Endothelial cell of umbilical vein (primary cell): ENCODE results near the gene UBR3. TPM values are rescaled to one million over a fixed set of nuclear protein-coding genes. Genes with fewer than 3 reads are reported as not detected.

ENCODE experiments used
- BruUV-seq: library from RNA; stranded (reverse); fragments of 400-500 nt; replicated peaks from 2 replicates; lab custom pipeline; 2021; lab: Mats Ljungman, UMichigan
- CTCF ChIA-PET: fragments of 300-600, 350-600 bp; sonication (Branson Sonifier 250); formaldehyde crosslinking; loops from one replicate; lab custom pipeline; 2021; ENCODE audit warnings: antibody characterized with exemption, inconsistent platforms; lab: Charles Lee
- POLR2A ChIA-PET: fragments of 300-600, 350-600 bp; sonication (Branson Sonifier 250); formaldehyde crosslinking; loops from one replicate; lab custom pipeline; 2021; ENCODE audit warnings: antibody characterized with exemption, inconsistent platforms; lab: Charles Lee
- DNase-seq: peaks from one replicate; pipeline ENCODE4 v3.0.0-alpha.2; 2011; ENCODE audit warnings: low read depth, low spot score
- FAIRE-seq: peaks from 2 replicates; lab custom pipeline; 2011; peaks lifted over from hg19 to GRCh38; lab: Jason Lieb, UNC
- H2AFZ ChIP-seq: 2 replicates; pipeline ENCODE4 v1.6.0; 2012; ENCODE audit warnings: low read depth, low read length, control low read depth, inconsistent platforms
- H3K27ac ChIP-seq: 2 replicates; pipeline ENCODE4 v1.5.1; 2011; ENCODE audit warnings: low read depth, mild to moderate bottlenecking, control low read depth, low read length, moderate library complexity; ENCODE audit not compliant: insufficient read depth
- H3K27me3 ChIP-seq, 2 experiments: 2 replicates each; pipeline versions ENCODE4 v1.6.0 to v1.6.1; 2011; ENCODE audit warnings: low read length in 2 of 2, mixed read lengths in 1 of 2; ENCODE audit not compliant: control insufficient read depth in 2 of 2, insufficient read depth in 2 of 2
- H3K36me3 ChIP-seq, 2 experiments: 2 replicates in 1 of 2; 3 replicates in 1 of 2; pipeline ENCODE4 v1.5.1; 2011; ENCODE audit warnings: low read length in 2 of 2, mild to moderate bottlenecking in 1 of 2, moderate library complexity in 1 of 2; ENCODE audit not compliant: control insufficient read depth in 2 of 2, insufficient read depth in 2 of 2; ENCODE audit errors: extremely low read depth in 1 of 2
- H3K4me1 ChIP-seq: 3 replicates; pipeline ENCODE4 v1.5.1; 2011; ENCODE audit warnings: mild to moderate bottlenecking, low read length; ENCODE audit not compliant: control insufficient read depth, insufficient read depth; ENCODE audit errors: extremely low read depth
- H3K4me2 ChIP-seq: 2 replicates; pipeline ENCODE4 v1.6.1; 2011; ENCODE audit warnings: low read length, control low read depth, mixed read lengths; ENCODE audit not compliant: insufficient read depth
- H3K4me3 ChIP-seq, 3 experiments: fragments of 200-600 bp in 1 of 3; sonication (generic), shearing (Covaris generic) in 1 of 3; replicated peaks in 1 of 3; 2 replicates each; pipeline ENCODE4 v1.5.1; 2011 to 2016; ENCODE audit warnings: control low read depth in 3 of 3, low read length in 3 of 3, mild to moderate bottlenecking in 2 of 3, inconsistent platforms in 1 of 3, low read depth in 1 of 3, moderate library complexity in 1 of 3; ENCODE audit not compliant: insufficient read depth in 1 of 3
- H3K79me2 ChIP-seq: 2 replicates; pipeline ENCODE4 v1.6.0; 2012; ENCODE audit warnings: low read length, inconsistent platforms; ENCODE audit not compliant: control insufficient read depth, insufficient read depth
- H3K9ac ChIP-seq: replicated peaks from 2 replicates; pipeline ENCODE3; 2011; ENCODE audit warnings: low read length, control low read depth; ENCODE audit not compliant: insufficient read depth; ENCODE audit errors: extremely low read depth
- H3K9me1 ChIP-seq: replicated peaks from 3 replicates; pipeline ENCODE4 v1.6.0; 2011; ENCODE audit warnings: mild to moderate bottlenecking, low read length; ENCODE audit not compliant: control insufficient read depth, insufficient read depth; ENCODE audit errors: extremely low read depth
- H3K9me3 ChIP-seq: replicated peaks from 2 replicates; pipeline ENCODE4 v1.5.1; 2012; ENCODE audit warnings: low read length, inconsistent platforms; ENCODE audit not compliant: control insufficient read depth, insufficient read depth
- H4K20me1 ChIP-seq: replicated peaks from 2 replicates; pipeline ENCODE3; 2011; ENCODE audit warnings: mild to moderate bottlenecking, low read length; ENCODE audit not compliant: control insufficient read depth, insufficient read depth; ENCODE audit errors: extremely low read depth
- CTCF ChIP-seq, 2 donors: IDR thresholded peaks; 1 replicate in 1 of 2; 2 replicates in 1 of 2; pipeline ENCODE4 v1.5.1; 2011; ENCODE audit warnings: low read length in 2 of 2, mild to moderate bottlenecking in 2 of 2, moderate library complexity in 2 of 2, control low read depth in 1 of 2, inconsistent platforms in 1 of 2, low read depth in 1 of 2; ENCODE audit not compliant: insufficient read depth in 1 of 2; ENCODE audit errors: extremely low read depth in 1 of 2
- EZH2 ChIP-seq: IDR thresholded peaks from 2 replicates; pipeline ENCODE4 v1.6.1; 2012; ENCODE audit warnings: borderline replicate concordance, low read depth, mild to moderate bottlenecking, moderate library complexity, low read length, inconsistent platforms; ENCODE audit not compliant: severe bottlenecking
- FOS ChIP-seq: IDR thresholded peaks from 2 replicates; pipeline ENCODE4 v1.6.1; 2011; ENCODE audit warnings: mild to moderate bottlenecking, low read length, moderate library complexity, borderline replicate concordance; ENCODE audit not compliant: insufficient read depth
- GATA2 ChIP-seq: IDR thresholded peaks from 2 replicates; pipeline ENCODE4 v1.7.0; 2011; ENCODE audit warnings: low read depth, mild to moderate bottlenecking, moderate library complexity, mixed read lengths, low read length; ENCODE audit not compliant: insufficient read length, insufficient read depth
- JUN ChIP-seq: IDR thresholded peaks from 2 replicates; pipeline ENCODE4 v1.6.1; 2011; ENCODE audit warnings: borderline replicate concordance, low read depth; ENCODE audit not compliant: insufficient read length, insufficient read depth
- MAX ChIP-seq: IDR thresholded peaks from 2 replicates; pipeline ENCODE4 v1.6.1; 2011; ENCODE audit not compliant: insufficient read depth, insufficient read length
- MYC ChIP-seq: IDR thresholded peaks from one replicate; pipeline ENCODE4 v1.6.1; 2011; ENCODE audit warnings: mild to moderate bottlenecking, low read depth, low read length
- POLR2A ChIP-seq: IDR thresholded peaks from 2 replicates; pipeline ENCODE4 v1.6.1; 2012; ENCODE audit warnings: low read depth, mild to moderate bottlenecking, control low read depth, low read length
- POLR2AphosphoS5 ChIP-seq: IDR thresholded peaks from 2 replicates; pipeline ENCODE4 v1.6.1; 2012; ENCODE audit warnings: low read depth, mild to moderate bottlenecking, control low read depth, low read length, moderate library complexity; ENCODE audit not compliant: insufficient read depth
- dilution Hi-C: fragments of 300-500 bp; cut with MboI; formaldehyde crosslinking; loops from one replicate; pipeline ENCODE4 v1.15.0; 2019; ENCODE audit warnings: low sequenced_read_pairs; ENCODE audit not compliant: extremely low pct_ligation_motif_present
- intact Hi-C: fragments of 100-400 bp; cut with micrococcal nuclease; formaldehyde crosslinking; loops from one replicate; pipeline ENCODE4 v1.10.0; 2022
- polyA plus RNA-seq, 4 experiments: library from polyadenylated mRNA; depleted of rRNA in 3 of 4; stranded (reverse) in 3 of 4; unstranded in 1 of 4; fragments of >200 nt; gene quantifications; 2 replicates each; pipeline versions ENCODE4 v1.2.1 to v1.2.3, GENCODE V29; 2011 to 2012; ENCODE audit warnings: missing spikeins in 1 of 4
- total RNA-seq: library from RNA; stranded (reverse); gene quantifications from 2 replicates; pipeline ENCODE4 v1.2.3, GENCODE V29; 2021

UBR3 gene
- total and polyA plus RNA-seq, 2 donors (not counting 3 experiments of a cell fraction or from before 2014, with no cell fraction given), result 5.3 to 27.5 TPM

- Histone ChIP-seq H4K20me1 (no peaks in the 10 kb centered on the region), H3K9me1 (no peaks in the 10 kb centered on the region), H3K27me3 (no peaks in the 10 kb centered on the region), H3K4me1 (peaks cover 7% of the 10 kb centered on the region), H3K9me3 (no peaks in the 10 kb centered on the region), H3K4me3 (no peak overlapping the region), H3K4me2 (no peak overlapping the region), H3K79me2 (no peaks in the 10 kb centered on the region), H3K9ac (no peak overlapping the region), H3K36me3 (no peaks in the 10 kb centered on the region), H3K27ac (no peak overlapping the region), H2AFZ (no peak overlapping the region)
- CTCF ChIA-PET, result interaction anchor here (0.9 kb wide), 1 partner anchor 10 kb away, joined by 3 read pairs; no protein-coding TSS in a partner anchor
- dilution Hi-C loops, result no loop called here
- intact Hi-C loops, result no loop called here
- DNase-seq, result no peak
- FAIRE-seq, result no peak
- TF ChIP-seq MAX, result no peak
- TF ChIP-seq EZH2, result no peak
- no peak for TF ChIP-seq GATA2
- TF ChIP-seq JUN, result no peak
- TF ChIP-seq POLR2AphosphoS5, result no peak
- TF ChIP-seq POLR2A, result no peak
- TF ChIP-seq MYC, result no peak
- TF ChIP-seq CTCF (IDR thresholded peaks at IDR 0.05; ENCODE audit: extremely low read depth in 1 of 2, insufficient read depth in 1 of 2, low read depth in 1 of 2, low read length in 2 of 2), result no peak
- TF ChIP-seq FOS, result no peak
- BruUV-seq, result no TSS peak
- POLR2A ChIA-PET, result no interaction called here
These were observed 279.0 kb downstream of the UBR3 start for GRCh38 chr2:170106102-170106840.
